Hepatocyte (in vitro differentiated cells): ENCODE results near the gene TMOD1. TPM values are rescaled to one million over a fixed set of nuclear protein-coding genes. Genes with fewer than 3 reads are reported as not detected.

Source experiments
- DNase-seq: peaks from one replicate; pipeline ENCODE4 v3.0.0-alpha.2; 2016; ENCODE audit warnings: low spot score
- H2AFZ ChIP-seq: fragments of 200-600 bp; sonication (generic); 2 replicates; pipeline ENCODE4 v1.6.0; 2016; ENCODE audit warnings: antibody characterized with exemption, mild to moderate bottlenecking
- H3K27ac ChIP-seq: fragments of 200-600 bp; sonication (generic); 2 replicates; pipeline ENCODE4 v1.5.1; 2016; ENCODE audit warnings: mild to moderate bottlenecking
- H3K27me3 ChIP-seq: fragments of 200-600 bp; sonication (generic); 2 replicates; pipeline ENCODE4 v1.6.1; 2016
- H3K36me3 ChIP-seq: fragments of 200-600 bp; sonication (generic); replicated peaks from 2 replicates; pipeline ENCODE4 v1.5.1; 2016; ENCODE audit warnings: low read depth; ENCODE audit not compliant: insufficient read depth
- H3K4me1 ChIP-seq: fragments of 200-600 bp; sonication (generic); 2 replicates; pipeline ENCODE4 v1.5.1; 2016; ENCODE audit warnings: mild to moderate bottlenecking, moderate library complexity; ENCODE audit not compliant: insufficient read depth
- H3K4me2 ChIP-seq: fragments of 200-600 bp; sonication (generic); 2 replicates; pipeline ENCODE4 v1.6.0; 2016
- H3K4me3 ChIP-seq: fragments of 200-600 bp; sonication (generic); 2 replicates; pipeline ENCODE4 v1.5.1; 2016; ENCODE audit warnings: mild to moderate bottlenecking
- H3K79me2 ChIP-seq: fragments of 200-600 bp; sonication (generic); 2 replicates; pipeline ENCODE4 v1.6.0; 2017; ENCODE audit warnings: mild to moderate bottlenecking
- H3K9me2 ChIP-seq: fragments of 200-600 bp; sonication (generic); replicated peaks from 2 replicates; pipeline ENCODE4 v1.6.0; 2017; ENCODE audit warnings: mild to moderate bottlenecking; ENCODE audit not compliant: insufficient read depth
- H3K9me3 ChIP-seq: fragments of 200-600 bp; sonication (generic); 2 replicates; pipeline ENCODE4 v1.5.1; 2016; ENCODE audit warnings: low read depth, mild to moderate bottlenecking
- H4K20me1 ChIP-seq: fragments of 200-600 bp; sonication (generic); 2 replicates; pipeline ENCODE4 v1.6.0; 2016; ENCODE audit warnings: mild to moderate bottlenecking; ENCODE audit not compliant: insufficient read depth, poor library complexity, severe bottlenecking
- EZH2 ChIP-seq: fragments of 200-600 bp; sonication (generic); IDR thresholded peaks from 2 replicates; pipeline ENCODE4 v1.6.1; 2016; ENCODE audit warnings: antibody characterized with exemption, mild to moderate bottlenecking, borderline replicate concordance
- EZH2phosphoT487 ChIP-seq: fragments of 200-600 bp; sonication (generic); IDR thresholded peaks from one replicate; pipeline ENCODE4 v1.6.1; 2018; ENCODE audit warnings: antibody characterized with exemption, mild to moderate bottlenecking, low read depth, moderate library complexity; ENCODE audit not compliant: unreplicated experiment, severe bottlenecking
- WGBS: methylation state at CpG from one replicate; pipeline ENCODE4 v1.1.6; 2016; ENCODE audit warnings: low lambda C conversion rate; ENCODE audit errors: missing lambda C conversion rate; 5-methylcytosine and 5-hydroxymethylcytosine counted together
- polyA plus RNA-seq: library from polyadenylated mRNA; unstranded; fragments of >200 nt; fragmentation: Nextera tagmentation; extraction: Ambion mirVana; gene quantifications from 2 replicates; pipeline ENCODE4 v1.2.1, GENCODE V29; 2016
- total RNA-seq: library from RNA; depleted of rRNA; stranded (reverse); fragments of >200 nt; gene quantifications from 2 replicates; pipeline ENCODE4 v1.2.3, GENCODE V29; 2014
- TF ChIP-seq, protein P1 (sequence below): fragments of 200-600 bp; sonication (generic); IDR thresholded peaks from 2 replicates; pipeline ENCODE4 v1.5.1; 2016; ENCODE audit warnings: antibody characterized with exemption, mild to moderate bottlenecking; ENCODE audit not compliant: poor library complexity

The TMOD1 gene
- total and polyA plus RNA-seq, 2 experiments from 2014 or later, result 0.47 to 3.5 TPM

DNA sequence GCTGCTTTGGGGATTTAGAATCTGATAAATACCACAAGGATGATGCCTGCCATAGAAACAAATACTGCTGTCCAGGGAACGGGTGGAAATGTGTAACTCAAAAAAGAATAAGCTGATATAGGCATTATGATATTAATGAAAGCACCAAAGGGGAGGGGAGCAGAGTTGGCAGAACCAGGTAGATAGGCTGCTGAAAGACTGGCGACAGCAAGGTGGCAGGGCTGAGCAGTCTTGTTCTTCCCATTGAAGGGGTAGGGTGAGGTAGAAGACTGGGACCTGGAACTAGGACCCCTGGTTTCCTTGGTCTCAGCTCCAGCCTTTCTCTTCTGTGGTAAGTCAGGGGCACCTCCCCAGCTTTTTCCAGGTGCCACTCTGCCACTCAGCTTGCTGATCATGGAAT, 31.4 kb upstream of the TMOD1 start:
- WGBS, result 84% methylated on average over 2 of the region's 2 CpGs
- H3K4me3 ChIP-seq, result no peak overlapping the region
- H2AFZ ChIP-seq, result no peak overlapping the region
- no peaks in the 10 kb centered on the region for H4K20me1 ChIP-seq
- H3K9me3 ChIP-seq, result no peaks in the 10 kb centered on the region
- no peak for TF ChIP-seq EZH2
- no peak for TF ChIP-seq EZH2phosphoT487
- no peak for DNase-seq
- no peaks in the 10 kb centered on the region for H3K4me1 ChIP-seq
- H3K27ac ChIP-seq, result no peak overlapping the region
- H3K4me2 ChIP-seq, result no peak overlapping the region
- no peaks in the 10 kb centered on the region for H3K79me2 ChIP-seq
- no peaks in the 10 kb centered on the region for H3K9me2 ChIP-seq
- H3K27me3 ChIP-seq, result no peaks in the 10 kb centered on the region
- no peaks in the 10 kb centered on the region for H3K36me3 ChIP-seq

GRCh38 chr9:97473717-97474116, 27.7 kb upstream of the TMOD1 start:
- WGBS, result 84% methylated on average over 3 of the region's 3 CpGs
- Histone ChIP-seq H2AFZ (no peak overlapping the region), H3K4me3 (no peak overlapping the region), H3K27me3 (no peaks in the 10 kb centered on the region), H4K20me1 (no peaks in the 10 kb centered on the region), H3K79me2 (no peaks in the 10 kb centered on the region), H3K36me3 (no peaks in the 10 kb centered on the region), H3K9me2 (no peaks in the 10 kb centered on the region), H3K9me3 (no peaks in the 10 kb centered on the region), H3K4me2 (no peak overlapping the region), H3K4me1 (no peaks in the 10 kb centered on the region), H3K27ac (no peak overlapping the region)
- TF ChIP-seq, protein P1, sequence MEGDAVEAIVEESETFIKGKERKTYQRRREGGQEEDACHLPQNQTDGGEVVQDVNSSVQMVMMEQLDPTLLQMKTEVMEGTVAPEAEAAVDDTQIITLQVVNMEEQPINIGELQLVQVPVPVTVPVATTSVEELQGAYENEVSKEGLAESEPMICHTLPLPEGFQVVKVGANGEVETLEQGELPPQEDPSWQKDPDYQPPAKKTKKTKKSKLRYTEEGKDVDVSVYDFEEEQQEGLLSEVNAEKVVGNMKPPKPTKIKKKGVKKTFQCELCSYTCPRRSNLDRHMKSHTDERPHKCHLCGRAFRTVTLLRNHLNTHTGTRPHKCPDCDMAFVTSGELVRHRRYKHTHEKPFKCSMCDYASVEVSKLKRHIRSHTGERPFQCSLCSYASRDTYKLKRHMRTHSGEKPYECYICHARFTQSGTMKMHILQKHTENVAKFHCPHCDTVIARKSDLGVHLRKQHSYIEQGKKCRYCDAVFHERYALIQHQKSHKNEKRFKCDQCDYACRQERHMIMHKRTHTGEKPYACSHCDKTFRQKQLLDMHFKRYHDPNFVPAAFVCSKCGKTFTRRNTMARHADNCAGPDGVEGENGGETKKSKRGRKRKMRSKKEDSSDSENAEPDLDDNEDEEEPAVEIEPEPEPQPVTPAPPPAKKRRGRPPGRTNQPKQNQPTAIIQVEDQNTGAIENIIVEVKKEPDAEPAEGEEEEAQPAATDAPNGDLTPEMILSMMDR, result no peak
- no peak for TF ChIP-seq EZH2
- no peak for TF ChIP-seq EZH2phosphoT487
- DNase-seq, result no peak

- DNase-seq, result no peak
- Histone ChIP-seq H3K27me3 (no peaks in the 10 kb centered on the region), H3K9me3 (no peaks in the 10 kb centered on the region), H4K20me1 (no peaks in the 10 kb centered on the region), H3K27ac (no peak overlapping the region), H3K4me1 (no peaks in the 10 kb centered on the region), H3K4me2 (no peak overlapping the region), H2AFZ (no peak overlapping the region), H3K79me2 (no peaks in the 10 kb centered on the region), H3K4me3 (no peak overlapping the region), H3K9me2 (no peaks in the 10 kb centered on the region), H3K36me3 (no peaks in the 10 kb centered on the region)
- 91% methylated on average over 5 of the region's 5 CpGs for WGBS
- TF ChIP-seq, protein P1, result no peak
- TF ChIP-seq EZH2phosphoT487, result no peak
- TF ChIP-seq EZH2, result no peak
Observed at GRCh38 chr9:97474372-97474925, 27.0 kb upstream of the TMOD1 start.

DNA sequence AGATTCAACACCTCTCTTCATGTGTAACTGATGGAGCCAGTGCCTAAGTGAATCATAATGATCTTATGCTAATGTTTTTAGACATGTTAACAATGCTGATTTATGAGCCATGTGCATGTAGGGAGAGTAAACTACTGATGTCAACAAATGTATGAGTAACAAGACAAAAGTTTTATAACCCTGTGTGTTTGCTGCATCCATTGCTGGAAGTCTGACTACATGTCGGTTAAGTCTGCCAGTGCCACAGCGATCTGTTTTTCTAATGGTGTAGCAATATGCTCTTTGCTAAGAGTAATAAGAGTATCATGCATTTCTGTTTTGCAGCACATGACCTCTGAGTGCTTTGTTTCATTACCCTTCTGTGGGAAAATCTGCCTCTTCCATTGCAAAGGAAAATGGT, 26.4 kb upstream of the TMOD1 start:
- Histone ChIP-seq H2AFZ (no peak overlapping the region), H3K4me3 (no peak overlapping the region), H3K79me2 (no peaks in the 10 kb centered on the region), H3K9me3 (no peaks in the 10 kb centered on the region), H3K9me2 (no peaks in the 10 kb centered on the region), H3K27me3 (no peaks in the 10 kb centered on the region), H3K4me1 (no peaks in the 10 kb centered on the region), H4K20me1 (no peaks in the 10 kb centered on the region), H3K27ac (no peak overlapping the region), H3K4me2 (no peak overlapping the region), H3K36me3 (no peaks in the 10 kb centered on the region)
- TF ChIP-seq EZH2phosphoT487 (no peak), EZH2 (no peak)
- TF ChIP-seq, protein P1, result no peak
- peak; percentile 12 for DNase-seq
- 84% methylated on average over 2 of the region's 2 CpGs for WGBS
